ENCODE data around the gene WWC2.

GRCh38 chr4:183342541-183343533, 243.8 kb downstream of the WWC2 start:
- TF ChIP-seq CTCF (IDR thresholded peaks at IDR 0.05; ENCODE audit: insufficient read depth, low read length) (no peak), SPI1 (IDR thresholded peaks at IDR 0.05; ENCODE audit: borderline replicate concordance, low read depth) (no peak)

Measured in HL-60 (cell line).